COR-L47 (cell line): ENCODE measurements around the gene P3R3URF.

ENCODE experiments used
- DNase-seq: peaks from one replicate; lab custom pipeline; 2025; lab: John Stamatoyannopoulos, UW

The P3R3URF gene

GRCh38 chr1:46172321-46172720, 4.0 kb downstream of the P3R3URF start:
- no peak for DNase-seq

DNA sequence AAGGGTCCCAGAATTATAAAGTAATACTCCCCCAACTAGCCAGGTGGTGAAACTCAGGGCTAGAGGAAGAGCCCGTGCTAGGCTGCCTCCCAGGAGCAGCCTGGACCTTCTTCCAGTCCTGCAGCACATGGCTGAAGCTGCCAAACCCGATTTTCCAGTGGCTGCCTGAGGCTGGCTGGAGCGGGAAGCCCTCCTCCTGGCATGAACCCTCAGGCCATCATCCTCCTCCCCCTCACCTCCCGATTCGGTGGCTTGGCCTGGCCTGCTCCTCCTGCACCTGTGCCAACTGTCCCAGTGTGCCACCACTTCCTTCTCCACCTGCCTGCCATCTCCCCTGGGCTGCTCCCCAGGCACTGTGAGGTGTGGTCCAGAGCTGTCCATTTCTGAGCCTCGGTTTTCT, 4.4 kb downstream of the P3R3URF start:
- no peak for DNase-seq

- DNase-seq = no peak
Observed at GRCh38 chr1:46171351-46171750, 4.9 kb downstream of the P3R3URF start.

DNA sequence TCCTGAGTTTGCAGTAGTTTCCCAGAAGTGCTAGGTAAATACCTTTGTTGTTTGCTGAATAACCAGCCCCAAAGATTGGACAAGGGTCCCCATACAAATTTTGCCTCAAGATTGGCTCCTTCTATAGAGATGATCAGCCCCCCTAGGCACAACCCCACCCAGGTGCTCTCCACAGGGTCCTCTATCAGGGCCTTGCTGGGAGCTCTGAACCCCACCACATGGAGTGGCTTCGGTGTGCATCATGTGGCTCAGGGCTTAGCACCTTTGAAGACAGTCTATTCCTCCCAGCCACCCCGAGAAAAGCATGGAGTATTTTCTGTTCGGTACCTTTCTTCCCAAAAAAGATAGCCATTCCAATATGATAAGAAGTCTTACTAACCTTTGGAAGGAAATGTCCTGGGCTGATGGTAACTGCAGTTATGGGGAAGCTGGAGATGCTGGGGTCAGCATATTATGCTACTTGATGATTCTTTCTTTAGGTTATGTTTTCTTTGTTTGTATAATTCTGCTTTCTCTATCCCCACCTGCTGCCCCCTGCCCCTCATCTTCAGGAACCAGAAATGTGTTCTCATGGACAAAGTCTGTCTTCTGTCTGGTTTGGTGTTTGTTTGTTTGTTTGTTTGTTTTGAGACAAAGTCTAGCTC, 6.4 kb downstream of the P3R3URF start:
- no peak for DNase-seq

DNA sequence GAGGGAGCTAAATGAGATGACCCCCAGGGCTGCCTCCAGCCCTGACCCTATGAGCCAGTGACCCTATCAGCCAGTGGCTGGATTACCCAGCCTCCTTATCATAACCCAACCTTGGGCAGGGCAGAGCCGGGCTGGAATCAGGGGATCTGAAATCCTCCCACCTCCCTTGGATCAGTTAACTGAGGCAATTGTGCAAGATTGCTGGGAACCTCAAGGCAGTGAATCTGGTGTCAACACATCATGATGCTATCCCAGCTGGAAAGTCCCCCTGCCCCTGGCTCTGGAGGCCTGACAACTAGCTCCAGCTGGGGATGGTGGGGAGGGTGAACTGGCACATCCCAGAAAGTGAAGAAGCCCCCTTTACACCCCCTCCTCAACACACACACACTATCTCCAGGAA, 7.8 kb downstream of the P3R3URF start:
- no peak for DNase-seq

GRCh38 chr1:46166521-46167462, 9.5 kb downstream of the P3R3URF start:
- DNase-seq = no peak

GRCh38 chr1:46160212-46160611, 16.1 kb downstream of the P3R3URF start:
- DNase-seq = no peak

GRCh38 chr1:46159516-46159915, 16.8 kb downstream of the P3R3URF start:
- no peak for DNase-seq

GRCh38 chr1:46158312-46159281, 17.7 kb downstream of the P3R3URF start:
- no peak for DNase-seq

DNA sequence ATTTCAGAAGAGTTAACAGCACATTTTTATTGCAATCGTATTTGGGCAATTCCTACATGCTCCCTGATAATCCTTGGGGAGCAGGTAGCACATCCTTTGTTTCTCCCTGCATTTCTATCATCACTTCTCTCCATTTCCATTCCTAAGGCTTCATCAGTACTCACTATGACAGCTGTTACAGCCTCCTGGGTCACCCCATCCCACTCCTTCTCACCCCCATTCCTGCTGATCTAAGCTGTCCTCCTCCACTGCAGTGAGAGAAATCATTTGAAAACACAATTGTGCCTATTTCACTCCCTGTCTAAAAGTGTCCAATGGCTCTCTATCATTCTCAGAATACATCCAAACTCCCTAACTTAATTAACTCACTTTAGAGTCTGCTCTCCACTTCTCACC, 18.4 kb downstream of the P3R3URF start:
- no peak for DNase-seq

DNA sequence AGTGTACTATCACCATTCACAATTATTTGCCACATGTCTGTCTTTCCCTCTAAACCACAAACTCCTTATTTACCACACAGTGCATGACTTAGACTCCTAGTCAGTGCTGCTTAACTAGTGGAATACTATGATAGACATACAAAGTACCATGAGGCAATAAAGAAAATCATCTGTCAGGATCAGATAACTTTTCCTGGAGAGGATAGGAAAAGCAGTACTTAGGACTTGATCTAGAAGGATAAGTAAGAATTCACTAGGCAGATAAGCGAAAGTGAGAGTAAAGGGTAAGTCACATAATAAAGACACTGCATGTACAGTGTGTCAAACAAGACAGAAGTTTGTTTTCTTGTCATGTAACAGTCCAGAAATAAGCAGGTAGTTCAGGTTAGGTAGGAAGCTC, 22.6 kb downstream of the P3R3URF start:
- no peak for DNase-seq

DNA sequence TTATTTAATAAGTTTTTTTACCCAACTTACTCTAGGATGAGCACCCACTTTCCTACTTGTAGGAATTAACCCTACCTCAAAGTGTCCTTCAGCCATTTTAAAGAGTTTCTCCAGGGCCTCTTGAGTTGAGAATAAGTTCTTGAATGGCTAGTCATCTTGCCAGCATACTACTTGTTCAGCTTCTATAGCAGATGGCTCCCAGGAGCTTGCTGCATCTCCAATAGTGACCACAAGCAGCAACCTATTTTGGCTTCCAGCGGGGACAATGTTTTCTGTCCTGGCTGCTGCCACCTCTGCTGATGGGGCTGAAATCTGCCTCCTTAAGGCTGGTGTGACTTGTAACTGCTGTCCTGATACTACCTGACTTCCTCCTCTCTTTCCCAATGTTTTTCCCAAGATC, 23.1 kb downstream of the P3R3URF start:
- DNase-seq = no peak

DNA sequence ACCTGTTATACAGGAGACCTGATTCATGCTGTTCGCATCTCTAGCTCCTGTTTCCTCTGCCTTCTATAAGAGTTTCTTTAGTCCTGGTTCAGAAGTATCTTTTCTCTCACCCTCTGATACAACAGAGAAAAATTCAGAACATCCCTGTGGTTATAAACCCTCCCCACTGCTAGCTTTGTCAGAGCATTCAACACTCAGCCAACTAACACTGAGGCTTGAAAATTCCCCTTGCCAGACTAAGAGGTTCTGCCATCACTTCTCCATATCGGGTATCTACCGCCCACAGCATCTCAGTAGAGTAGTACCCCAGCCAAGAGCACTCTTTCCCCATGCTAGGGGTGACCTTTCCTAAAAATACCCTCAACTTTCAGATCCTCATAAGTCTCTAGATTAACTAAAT, 24.3 kb downstream of the P3R3URF start:
- DNase-seq = no peak

DNA sequence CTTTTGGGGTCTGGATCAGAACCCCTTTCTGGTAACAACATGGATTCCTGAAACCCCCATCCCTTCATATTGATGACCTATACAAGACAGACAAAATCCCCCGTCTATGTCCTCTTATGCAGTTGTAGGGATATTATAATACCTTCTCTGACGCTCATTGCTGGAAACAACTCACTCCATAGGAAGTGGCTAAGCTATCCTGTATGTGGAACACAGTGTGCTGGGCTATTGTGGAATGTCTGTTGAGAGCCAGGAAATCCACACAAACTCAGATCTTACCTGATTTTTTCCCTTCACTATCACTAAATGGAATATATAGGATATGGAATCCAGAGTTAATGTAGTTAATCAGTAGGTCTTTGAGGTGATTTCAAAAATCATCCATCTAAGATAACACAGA, 26.2 kb downstream of the P3R3URF start:
- DNase-seq = no peak

- no peak for DNase-seq
Observed at GRCh38 chr1:46148318-46148717, 28.0 kb downstream of the P3R3URF start.

GRCh38 chr1:46137916-46138315, 38.4 kb downstream of the P3R3URF start:
- no peak for DNase-seq

DNA sequence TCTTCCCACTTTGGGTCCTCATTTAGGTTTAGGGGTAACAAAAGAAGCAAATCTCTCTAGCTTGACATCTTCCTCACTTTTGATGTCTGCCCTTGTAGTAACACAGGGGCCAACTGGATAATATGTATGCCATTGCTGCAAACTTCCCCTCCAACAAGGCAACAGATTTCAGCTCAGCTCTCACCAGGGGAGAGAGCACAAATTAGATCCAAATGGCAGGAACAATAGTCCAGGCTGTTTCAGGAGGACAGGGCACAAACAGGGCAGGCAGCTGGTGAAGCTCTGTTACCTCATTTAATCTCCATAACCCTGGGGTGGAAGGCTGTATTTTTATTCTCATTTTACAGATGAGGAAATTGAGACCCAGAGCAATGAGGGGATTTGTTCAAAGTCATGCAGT, 39.6 kb downstream of the P3R3URF start:
- no peak for DNase-seq

GRCh38 chr1:46134660-46135331, 41.5 kb downstream of the P3R3URF start:
- DNase-seq = peak; percentile 48

GRCh38 chr1:46133781-46134350, 42.4 kb downstream of the P3R3URF start:
- DNase-seq = no peak

DNA sequence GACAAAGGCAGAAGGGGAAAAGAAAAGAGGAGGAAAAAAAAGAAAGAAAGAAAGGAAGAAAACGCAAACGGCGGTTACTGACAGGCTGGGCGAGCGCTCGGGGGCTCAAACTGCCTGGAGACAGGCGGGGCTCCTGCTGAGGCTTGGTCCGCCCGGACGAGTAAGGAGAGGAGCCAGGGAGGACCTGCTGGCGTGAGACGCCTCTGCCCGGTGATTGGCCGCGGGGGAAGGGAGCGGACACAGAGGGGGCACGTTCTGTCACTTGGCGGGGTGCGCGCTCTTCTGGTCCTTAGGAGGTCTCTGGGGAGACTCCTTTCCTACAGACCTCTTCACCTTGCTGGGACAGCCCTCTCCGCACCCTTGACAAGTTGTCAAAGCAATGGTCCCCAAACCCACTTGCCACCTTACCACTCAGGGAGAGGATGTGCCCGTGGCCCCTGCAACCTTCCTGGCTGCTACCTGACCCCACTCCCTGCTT, 43.1 kb downstream of the P3R3URF start:
- peak; percentile 70 for DNase-seq

- DNase-seq = peak; percentile 91
Observed at GRCh38 chr1:46132529-46133180, 43.6 kb downstream of the P3R3URF start, which contains the start of gene PIK3R3. Gene PIK3R3 (minus strand): TSS chr1:46132629. CDS start chr1:46131952, 677 bp downstream.
